Bronchial epithelial cell (primary cell): Measurements from ENCODE around the gene MYRF. TPM values are rescaled to one million over a fixed set of nuclear protein-coding genes. Genes with fewer than 3 reads are reported as not detected.

ENCODE experiments used
- DNase-seq: peaks from one replicate; pipeline ENCODE4 v3.0.0-alpha.2; 2010; ENCODE audit warnings: low read depth
- FAIRE-seq: peaks from 2 replicates; lab custom pipeline; 2011; peaks lifted over from hg19 to GRCh38; lab: Jason Lieb, UNC
- H3K27me3 ChIP-seq: 2 replicates; pipeline ENCODE4 v1.5.1; 2011; ENCODE audit warnings: low read length; ENCODE audit not compliant: control insufficient read depth, insufficient read depth
- H3K36me3 ChIP-seq: 2 replicates; pipeline ENCODE4 v1.5.1; 2011; ENCODE audit warnings: low read length; ENCODE audit not compliant: control insufficient read depth, insufficient read depth
- H3K4me3 ChIP-seq: 2 replicates; pipeline ENCODE4 v1.5.1; 2011; ENCODE audit warnings: mild to moderate bottlenecking, low read depth, low read length, control low read depth
- total RNA-seq: library from RNA; depleted of rRNA; stranded (reverse); fragments of >200 nt; gene quantifications from 2 replicates; pipeline ENCODE4 v1.2.1, GENCODE V29; 2014
- TF ChIP-seq, protein P1 (sequence below): IDR thresholded peaks from 2 replicates; pipeline ENCODE4 v1.5.1; 2011; ENCODE audit warnings: mild to moderate bottlenecking, moderate library complexity, low read length, control low read depth, inconsistent platforms; ENCODE audit not compliant: insufficient read depth, severe bottlenecking

MYRF gene
- total RNA-seq, 1 donor from 2014 or later = under 0.01 TPM

DNA sequence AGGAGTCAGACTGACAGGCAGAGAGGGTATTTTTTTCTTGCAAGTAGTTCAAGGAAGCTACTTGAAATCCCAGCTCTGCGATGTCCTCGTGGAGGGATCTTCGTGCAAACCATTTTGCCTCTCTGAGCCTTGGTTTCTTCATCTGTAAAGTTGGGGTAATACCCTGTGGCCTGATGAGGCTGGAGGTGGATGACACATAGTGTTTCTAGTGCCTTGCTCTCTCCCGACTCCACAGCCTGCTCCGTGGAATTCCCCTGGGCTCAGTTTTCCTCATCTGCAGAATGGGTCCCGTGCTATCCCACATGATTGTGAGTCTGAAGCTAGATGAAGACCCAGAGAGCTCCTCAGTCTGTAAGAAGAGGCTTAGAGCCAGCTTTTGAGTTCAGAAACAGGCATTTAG is 39.6 kb upstream of the MYRF start:
- FAIRE-seq = no peak
- DNase-seq = no peak
- peaks cover 10% of the 10 kb centered on the region for H3K27me3 ChIP-seq
- no peaks in the 10 kb centered on the region for H3K36me3 ChIP-seq
- no peak overlapping the region for H3K4me3 ChIP-seq
- TF ChIP-seq, protein P1, sequence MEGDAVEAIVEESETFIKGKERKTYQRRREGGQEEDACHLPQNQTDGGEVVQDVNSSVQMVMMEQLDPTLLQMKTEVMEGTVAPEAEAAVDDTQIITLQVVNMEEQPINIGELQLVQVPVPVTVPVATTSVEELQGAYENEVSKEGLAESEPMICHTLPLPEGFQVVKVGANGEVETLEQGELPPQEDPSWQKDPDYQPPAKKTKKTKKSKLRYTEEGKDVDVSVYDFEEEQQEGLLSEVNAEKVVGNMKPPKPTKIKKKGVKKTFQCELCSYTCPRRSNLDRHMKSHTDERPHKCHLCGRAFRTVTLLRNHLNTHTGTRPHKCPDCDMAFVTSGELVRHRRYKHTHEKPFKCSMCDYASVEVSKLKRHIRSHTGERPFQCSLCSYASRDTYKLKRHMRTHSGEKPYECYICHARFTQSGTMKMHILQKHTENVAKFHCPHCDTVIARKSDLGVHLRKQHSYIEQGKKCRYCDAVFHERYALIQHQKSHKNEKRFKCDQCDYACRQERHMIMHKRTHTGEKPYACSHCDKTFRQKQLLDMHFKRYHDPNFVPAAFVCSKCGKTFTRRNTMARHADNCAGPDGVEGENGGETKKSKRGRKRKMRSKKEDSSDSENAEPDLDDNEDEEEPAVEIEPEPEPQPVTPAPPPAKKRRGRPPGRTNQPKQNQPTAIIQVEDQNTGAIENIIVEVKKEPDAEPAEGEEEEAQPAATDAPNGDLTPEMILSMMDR = no peak

DNA sequence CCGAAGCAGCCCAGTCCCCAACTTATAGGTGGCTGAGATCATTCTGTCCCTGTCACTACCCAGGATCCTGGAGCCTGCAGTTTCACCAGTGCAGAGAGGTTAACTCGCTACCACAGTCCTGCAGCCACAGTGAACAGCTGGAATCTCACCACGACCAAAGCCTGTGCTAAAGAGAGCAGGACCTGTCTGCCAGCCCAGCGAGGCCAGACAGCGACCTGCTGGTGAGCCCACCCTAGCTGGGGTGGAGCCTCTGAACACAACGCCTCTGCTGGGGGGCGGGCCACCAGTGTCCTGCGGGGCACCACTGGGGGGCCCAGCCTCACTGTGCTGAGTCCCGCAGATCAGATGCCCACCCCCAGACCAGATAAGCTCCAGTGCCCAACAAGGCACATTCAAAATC is 39.0 kb upstream of the MYRF start:
- TF ChIP-seq, protein P1 = no peak
- H3K36me3 ChIP-seq = no peaks in the 10 kb centered on the region
- no peak for FAIRE-seq
- peaks cover 10% of the 10 kb centered on the region for H3K27me3 ChIP-seq
- DNase-seq = no peak
- no peak overlapping the region for H3K4me3 ChIP-seq

DNA sequence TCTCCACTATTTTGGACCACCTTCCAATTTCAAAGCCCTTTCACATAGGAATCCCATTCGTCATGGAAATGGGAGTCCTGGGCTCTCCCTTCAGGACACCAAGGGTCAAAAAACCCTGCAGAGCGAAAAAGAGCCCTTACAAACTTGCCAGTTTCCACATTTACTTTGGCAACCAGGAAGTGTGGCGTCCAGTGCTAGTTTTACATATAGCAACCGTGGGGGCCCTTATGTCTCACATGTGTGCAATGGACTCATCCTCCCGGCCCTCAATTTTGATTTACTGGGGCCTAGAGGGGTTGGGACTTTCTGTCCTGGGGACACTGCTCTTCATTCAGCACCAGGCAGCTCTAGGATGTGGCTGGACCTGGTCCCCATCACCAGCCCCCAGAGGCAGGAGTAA is 38.5 kb upstream of the MYRF start:
- Histone ChIP-seq H3K4me3 (no peak overlapping the region), H3K27me3 (peaks cover 10% of the 10 kb centered on the region)
- FAIRE-seq = no peak

DNA sequence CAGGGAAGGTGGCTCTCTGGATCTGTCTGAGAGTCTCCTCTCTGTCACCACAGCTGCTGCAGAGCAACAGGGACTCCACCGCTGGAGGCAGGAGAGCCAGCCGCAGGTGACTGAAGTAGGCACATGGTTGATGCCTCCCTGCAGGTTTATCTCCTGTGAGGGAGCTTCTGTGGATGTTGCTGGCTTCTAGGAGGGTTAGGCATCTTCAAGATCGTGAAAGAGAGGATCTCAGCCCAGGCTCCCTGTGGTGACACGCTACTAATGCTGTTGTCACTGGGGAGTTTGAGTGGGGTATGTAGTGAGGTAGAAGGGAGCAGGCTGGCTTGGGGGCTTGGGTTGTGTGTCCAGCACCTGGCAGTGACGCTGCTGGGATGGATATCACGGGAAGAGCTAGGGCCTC is 38.1 kb upstream of the MYRF start:
- no peak for FAIRE-seq
- Histone ChIP-seq H3K4me3 (no peak overlapping the region), H3K36me3 (no peaks in the 10 kb centered on the region), H3K27me3 (peaks cover 10% of the 10 kb centered on the region)
- DNase-seq = no peak
- TF ChIP-seq, protein P1 = no peak

More for the DNA sequence above, 38.5 kb upstream of the MYRF start:
- TF ChIP-seq, protein P1 = no peak
- no peaks in the 10 kb centered on the region for H3K36me3 ChIP-seq
- no peak for DNase-seq

DNA sequence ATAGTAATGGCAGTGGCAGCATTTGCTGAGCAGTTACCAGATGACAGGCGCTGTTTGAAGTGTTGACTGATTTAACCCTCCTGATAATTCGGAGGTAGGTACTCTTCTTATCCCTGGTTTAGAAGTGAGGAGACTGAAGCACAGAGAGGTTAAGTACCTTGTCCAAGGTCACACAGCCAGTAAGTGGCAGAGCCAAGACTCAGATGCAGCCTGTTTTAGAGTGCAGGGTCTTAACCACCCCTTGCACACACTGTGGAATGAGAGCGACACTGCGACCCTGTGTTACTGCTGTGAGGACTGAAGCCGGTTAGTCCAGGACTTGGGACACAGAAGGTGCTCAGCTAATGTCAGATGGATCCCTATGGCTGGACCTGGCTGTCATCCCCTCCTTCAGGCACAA is 37.5 kb upstream of the MYRF start:
- H3K36me3 ChIP-seq = no peaks in the 10 kb centered on the region
- peaks cover 8% of the 10 kb centered on the region for H3K27me3 ChIP-seq
- FAIRE-seq (peak; percentile 97), DNase-seq (no peak)
- TF ChIP-seq, protein P1 = no peak
- H3K4me3 ChIP-seq = no peak overlapping the region

DNA sequence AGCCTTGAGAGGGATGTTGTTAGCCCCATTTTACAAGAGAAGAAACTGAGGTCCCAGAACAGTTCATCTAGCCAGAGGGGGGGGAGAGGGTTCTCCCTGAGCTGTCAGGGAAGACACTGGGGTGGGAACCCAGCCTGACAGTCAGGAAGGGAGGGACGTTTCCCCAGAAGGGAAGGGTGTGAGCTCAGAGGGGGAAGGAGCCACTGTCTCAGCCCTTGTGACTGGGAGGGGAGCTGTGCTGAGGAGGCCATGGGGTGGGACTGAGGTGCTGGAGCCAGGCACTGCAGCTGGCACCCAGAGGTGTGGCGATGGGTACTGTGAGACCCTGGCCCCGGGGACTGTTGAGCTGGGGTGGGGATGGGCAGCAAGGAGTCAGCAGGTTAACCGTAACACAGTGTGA is 36.6 kb upstream of the MYRF start:
- Histone ChIP-seq H3K4me3 (no peak overlapping the region), H3K36me3 (no peaks in the 10 kb centered on the region), H3K27me3 (peaks cover 8% of the 10 kb centered on the region)
- TF ChIP-seq, protein P1 = no peak
- DNase-seq (no peak), FAIRE-seq (no peak)
